Tibial nerve (tissue), 4 donors: Measurements from ENCODE around the gene MYD88.

ENCODE experiments used
- EP300 ChIP-seq, 2 donors: sonication (generic); formaldehyde crosslinking; IDR thresholded peaks; one replicate each; pipeline ENCODE4 v1.6.1; 2017; ENCODE audit warnings: antibody characterized with exemption in 2 of 2, mild to moderate bottlenecking in 1 of 2
- POLR2A ChIP-seq, 2 donors: fragments of 450-650 bp; IDR thresholded peaks; one replicate each; pipeline ENCODE4 v1.6.1; 2017; ENCODE audit warnings: antibody characterized with exemption in 2 of 2, mild to moderate bottlenecking in 2 of 2, moderate library complexity in 2 of 2
- TF ChIP-seq, protein P1 (sequence below), 5 experiments: fragments of 200-600 bp in 3 of 5; fragments of 450-650 bp in 2 of 5; sonication (generic) in 3 of 5; IDR thresholded peaks; one replicate each; pipeline ENCODE4 v1.5.1; 2016 to 2019; ENCODE audit warnings: antibody characterized with exemption in 5 of 5, mild to moderate bottlenecking in 3 of 5, moderate library complexity in 2 of 5

DNA sequence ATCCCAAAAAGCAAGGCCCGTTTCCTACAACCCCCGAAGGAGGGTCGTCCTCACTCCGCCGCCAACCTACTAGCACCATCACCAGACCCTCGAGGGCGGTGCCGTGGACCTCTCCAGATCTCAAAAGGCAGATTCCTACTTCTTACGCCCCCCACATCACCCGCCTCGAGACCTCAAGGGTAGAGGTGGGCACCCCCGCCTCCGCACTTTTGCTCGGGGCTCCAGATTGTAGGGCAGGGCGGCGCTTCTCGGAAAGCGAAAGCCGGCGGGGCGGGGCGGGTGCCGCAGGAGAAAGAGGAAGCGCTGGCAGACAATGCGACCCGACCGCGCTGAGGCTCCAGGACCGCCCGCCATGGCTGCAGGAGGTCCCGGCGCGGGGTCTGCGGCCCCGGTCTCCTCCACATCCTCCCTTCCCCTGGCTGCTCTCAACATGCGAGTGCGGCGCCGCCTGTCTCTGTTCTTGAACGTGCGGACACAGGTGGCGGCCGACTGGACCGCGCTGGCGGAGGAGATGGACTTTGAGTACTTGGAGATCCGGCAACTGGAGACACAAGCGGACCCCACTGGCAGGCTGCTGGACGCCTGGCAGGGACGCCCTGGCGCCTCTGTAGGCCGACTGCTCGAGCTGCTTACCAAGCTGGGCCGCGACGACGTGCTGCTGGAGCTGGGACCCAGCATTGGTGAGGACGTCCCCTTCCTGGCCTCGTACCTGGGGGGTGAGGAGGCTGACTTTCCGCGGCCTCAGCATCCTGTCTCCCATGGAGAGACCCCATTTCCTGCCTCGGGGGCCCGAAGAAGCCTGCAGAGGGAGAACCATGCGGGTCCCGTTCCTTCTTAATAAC lies at the start of gene MYD88:
- TF ChIP-seq, protein P1, sequence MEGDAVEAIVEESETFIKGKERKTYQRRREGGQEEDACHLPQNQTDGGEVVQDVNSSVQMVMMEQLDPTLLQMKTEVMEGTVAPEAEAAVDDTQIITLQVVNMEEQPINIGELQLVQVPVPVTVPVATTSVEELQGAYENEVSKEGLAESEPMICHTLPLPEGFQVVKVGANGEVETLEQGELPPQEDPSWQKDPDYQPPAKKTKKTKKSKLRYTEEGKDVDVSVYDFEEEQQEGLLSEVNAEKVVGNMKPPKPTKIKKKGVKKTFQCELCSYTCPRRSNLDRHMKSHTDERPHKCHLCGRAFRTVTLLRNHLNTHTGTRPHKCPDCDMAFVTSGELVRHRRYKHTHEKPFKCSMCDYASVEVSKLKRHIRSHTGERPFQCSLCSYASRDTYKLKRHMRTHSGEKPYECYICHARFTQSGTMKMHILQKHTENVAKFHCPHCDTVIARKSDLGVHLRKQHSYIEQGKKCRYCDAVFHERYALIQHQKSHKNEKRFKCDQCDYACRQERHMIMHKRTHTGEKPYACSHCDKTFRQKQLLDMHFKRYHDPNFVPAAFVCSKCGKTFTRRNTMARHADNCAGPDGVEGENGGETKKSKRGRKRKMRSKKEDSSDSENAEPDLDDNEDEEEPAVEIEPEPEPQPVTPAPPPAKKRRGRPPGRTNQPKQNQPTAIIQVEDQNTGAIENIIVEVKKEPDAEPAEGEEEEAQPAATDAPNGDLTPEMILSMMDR (IDR thresholded peaks at IDR 0.05) = no peak
- peak in 1 of 2 donors; percentile 47 for TF ChIP-seq POLR2A (IDR thresholded peaks at IDR 0.05)
- peak in 1 of 2 donors; percentile 58 for TF ChIP-seq EP300 (IDR thresholded peaks at IDR 0.05)
